ENCODE results near the gene CARF. TPM values are rescaled to one million over a fixed set of nuclear protein-coding genes. Genes with fewer than 3 reads are reported as not detected.

CARF gene
- total RNA-seq, 2 experiments from 2014 or later, result 11.9 to 13.3 TPM

Other genes with a start within 250 kb of the CARF start
- gene ICA1L, start 40.5 kb upstream of the CARF start, total RNA-seq, result 1 to 10 TPM; 6.6 to 7.6 TPM
- gene WDR12, start 602 bp upstream of the CARF start, total RNA-seq, result 10 to 100 TPM; 44.2 to 51.4 TPM
- gene NBEAL1, start 102.6 kb downstream of the CARF start, total RNA-seq, result 10 to 100 TPM in 1 of 2 experiments, 1 to 10 TPM in 1; 8.3 to 13.2 TPM